Measurements from ENCODE around the gene SLC2A8. TPM values are rescaled to one million over a fixed set of nuclear protein-coding genes. Genes with fewer than 3 reads are reported as not detected.

The SLC2A8 gene
- total and polyA plus RNA-seq, 12 donors, result 17.1 to 121 (median 62.0) TPM

- Histone ChIP-seq H3K9me3 (replicated peaks in 1 of 3) (no peaks in the 10 kb centered on the region), H3K27me3 (no peaks in the 10 kb centered on the region), H3K27ac (no peak overlapping the region), H3K36me3 (replicated peaks in 1 of 2) (peaks cover 0 to 6% of the 10 kb centered on the region in 2 donors), H3K4me1 (replicated peaks in 1 of 2) (no peaks in the 10 kb centered on the region), H3K4me3 (no peak overlapping the region)
- no peak for DNase-seq
- intact Hi-C loops (cut with DNase I), result no loop called here
- TF ChIP-seq POLR2A (IDR thresholded peaks at IDR 0.05) (no peak), CTCF (IDR thresholded peaks at IDR 0.05) (no peak)
- 92 to 96% (median 93%) methylated on average over 8 of the region's 8 CpGs for WGBS, 4 donors
These were observed 27.5 kb upstream of the SLC2A8 start for GRCh38 chr9:127369428-127369827.

- Histone ChIP-seq H3K27me3 (no peaks in the 10 kb centered on the region), H3K36me3 (replicated peaks in 1 of 2) (no peaks in the 10 kb centered on the region), H3K4me3 (no peak overlapping the region), H3K27ac (no peak overlapping the region), H3K9me3 (replicated peaks in 1 of 3) (no peaks in the 10 kb centered on the region), H3K4me1 (replicated peaks in 1 of 2) (no peaks in the 10 kb centered on the region)
- WGBS, 4 donors, result 72 to 79% (median 76%) methylated on average over 7 of the region's 7 CpGs
- TF ChIP-seq POLR2A (IDR thresholded peaks at IDR 0.05) (no peak), CTCF (IDR thresholded peaks at IDR 0.05) (no peak)
- intact Hi-C loops (cut with DNase I), result no loop called here
- peak in 1 of 7 donors; percentile 8 for DNase-seq
These were observed 26.8 kb upstream of the SLC2A8 start for GRCh38 chr9:127370147-127370579.

- H3K4me3 ChIP-seq, result no peak overlapping the region
- H3K36me3 ChIP-seq (replicated peaks in 1 of 2), result no peaks in the 10 kb centered on the region
- DNase-seq, result peak in 1 of 7 donors; percentile 6
- WGBS, 4 donors, result 84 to 89% (median 87%) methylated on average over 13 of the region's 13 CpGs
- intact Hi-C loops (cut with DNase I), result no loop called here
- no peaks in the 10 kb centered on the region for H3K27me3 ChIP-seq
- no peaks in the 10 kb centered on the region for H3K9me3 ChIP-seq (replicated peaks in 1 of 3)
- TF ChIP-seq CTCF (IDR thresholded peaks at IDR 0.05) (no peak), POLR2A (IDR thresholded peaks at IDR 0.05) (no peak)
- no peaks in the 10 kb centered on the region for H3K4me1 ChIP-seq (replicated peaks in 1 of 2)
- no peak overlapping the region for H3K27ac ChIP-seq
These were observed 26.0 kb upstream of the SLC2A8 start for GRCh38 chr9:127370672-127371648.

GRCh38 chr9:127380479-127380878, 16.5 kb upstream of the SLC2A8 start:
- intact Hi-C loops (cut with DNase I), result no loop called here
- Histone ChIP-seq H3K4me3 (no peak overlapping the region), H3K4me1 (replicated peaks in 1 of 2) (no peaks in the 10 kb centered on the region), H3K27ac (no peak overlapping the region), H3K27me3 (no peaks in the 10 kb centered on the region), H3K36me3 (replicated peaks in 1 of 2) (no peaks in the 10 kb centered on the region), H3K9me3 (replicated peaks in 1 of 3) (no peaks in the 10 kb centered on the region)
- DNase-seq, result peak in 1 of 7 donors; percentile 6
- WGBS, 4 donors, result 90 to 96% (median 93%) methylated on average over 3 of the region's 3 CpGs
- no peak for TF ChIP-seq CTCF (IDR thresholded peaks at IDR 0.05)
- no peak for TF ChIP-seq POLR2A (IDR thresholded peaks at IDR 0.05)

Measured in adrenal gland (tissue), 12 donors.